Testis (tissue), 2 donors: ENCODE results near the gene WDR37.

Source experiments
- CTCF ChIP-seq, 3 experiments: fragments of 450-650 bp in 2 of 3; fragments of 200-600 bp in 1 of 3; sonication (generic) in 1 of 3; IDR thresholded peaks; one replicate each; pipeline ENCODE4 v1.5.1; 2016 to 2019; ENCODE audit warnings: antibody characterized with exemption in 3 of 3, mild to moderate bottlenecking in 2 of 3, moderate library complexity in 1 of 3
- POLR2A ChIP-seq: fragments of 450-650 bp; IDR thresholded peaks from one replicate; pipeline ENCODE4 v1.6.1; 2017; ENCODE audit warnings: antibody characterized with exemption, mild to moderate bottlenecking, moderate library complexity

- TF ChIP-seq CTCF (IDR thresholded peaks at IDR 0.05) (peak in 1 of 3 experiments; percentile 24), POLR2A (no peak)
Measured at GRCh38 chr10:1074748-1075308, 18.6 kb downstream of the WDR37 start.
